Skeletal muscle cell (primary cell): Measurements from ENCODE around the gene TNFRSF4.
"Not testable (repeated sequence)": the region's sequence is repeated elsewhere in the genome, so short reads cannot be mapped to it uniquely, and the experiment has no call there.

Experiments used
- DNase-seq: peaks from one replicate; pipeline ENCODE4 v3.0.0-alpha.2; 2010; ENCODE audit warnings: low read depth
- H3K4me3 ChIP-seq: 2 replicates; pipeline ENCODE4 v1.5.1; 2011; ENCODE audit warnings: low read depth, mild to moderate bottlenecking, control low read depth, low read length, moderate library complexity

TNFRSF4 gene

DNA sequence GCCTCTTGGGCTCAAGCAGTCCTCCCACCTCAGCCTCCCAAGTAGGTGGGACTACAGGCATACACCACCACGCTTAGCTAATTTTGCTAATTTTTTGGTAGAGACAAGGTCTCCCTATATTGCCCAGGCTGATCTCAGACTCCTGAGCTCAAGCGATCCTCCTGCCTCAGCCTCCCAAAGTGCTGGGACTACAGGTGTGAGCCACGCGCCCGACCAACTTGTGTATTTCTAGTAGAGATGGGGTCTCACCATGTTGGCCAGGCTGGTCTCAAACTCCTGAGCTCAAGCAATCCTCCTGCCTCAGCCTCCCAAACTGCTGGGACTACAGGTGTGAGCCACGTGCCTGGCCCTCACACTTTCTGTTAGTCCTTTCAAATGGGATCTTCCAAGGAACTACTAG, 18.2 kb downstream of the TNFRSF4 start:
- H3K4me3 ChIP-seq, DNase-seq: not testable (repeated sequence)

GRCh38 chr1:1194723-1195122, 19.2 kb downstream of the TNFRSF4 start:
- no peak overlapping the region for H3K4me3 ChIP-seq
- no peak for DNase-seq

DNA sequence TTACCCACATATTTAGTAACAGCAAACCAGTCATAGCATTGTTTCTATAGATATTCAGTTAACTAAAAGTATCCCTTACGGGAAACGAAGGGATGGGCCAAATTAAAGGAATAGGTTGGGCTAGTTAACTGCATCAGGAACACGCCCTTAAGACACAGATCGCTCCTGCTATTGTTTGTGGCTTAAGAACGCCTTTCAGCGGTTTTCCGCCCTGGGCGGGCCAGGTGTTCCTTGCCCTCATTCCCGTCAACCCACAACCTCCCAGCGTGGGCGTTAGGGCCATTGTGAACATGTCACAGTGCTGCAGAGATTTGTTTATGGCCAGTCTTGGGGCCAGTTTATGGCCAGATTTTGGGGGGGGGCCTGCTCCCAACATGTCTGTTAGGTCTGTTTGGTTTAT, 22.2 kb downstream of the TNFRSF4 start:
- DNase-seq = no peak
- no peak overlapping the region for H3K4me3 ChIP-seq

DNA sequence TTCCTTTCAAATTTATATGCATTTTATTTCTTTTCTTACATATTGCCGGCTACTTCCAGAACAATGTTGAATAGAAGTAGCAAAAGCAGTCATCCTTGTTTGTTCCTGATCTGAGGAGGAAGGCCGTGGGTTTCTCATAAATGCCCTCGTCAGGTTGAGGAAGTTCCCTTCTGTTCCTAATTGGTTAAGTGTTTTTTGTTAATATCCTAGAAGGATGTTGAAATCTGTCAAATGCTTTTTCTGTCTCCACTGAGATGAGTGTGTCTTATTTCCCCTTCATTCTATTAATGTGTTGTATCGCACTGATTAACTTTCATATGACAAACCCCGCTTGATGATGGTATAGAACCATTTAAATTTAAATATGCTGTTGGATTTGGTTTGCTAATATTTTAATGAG, 24.8 kb downstream of the TNFRSF4 start:
- no peak for DNase-seq
- no peak overlapping the region for H3K4me3 ChIP-seq

- no peak overlapping the region for H3K4me3 ChIP-seq
- DNase-seq = no peak
Measured at GRCh38 chr1:1187938-1188337, 26.0 kb downstream of the TNFRSF4 start.

DNA sequence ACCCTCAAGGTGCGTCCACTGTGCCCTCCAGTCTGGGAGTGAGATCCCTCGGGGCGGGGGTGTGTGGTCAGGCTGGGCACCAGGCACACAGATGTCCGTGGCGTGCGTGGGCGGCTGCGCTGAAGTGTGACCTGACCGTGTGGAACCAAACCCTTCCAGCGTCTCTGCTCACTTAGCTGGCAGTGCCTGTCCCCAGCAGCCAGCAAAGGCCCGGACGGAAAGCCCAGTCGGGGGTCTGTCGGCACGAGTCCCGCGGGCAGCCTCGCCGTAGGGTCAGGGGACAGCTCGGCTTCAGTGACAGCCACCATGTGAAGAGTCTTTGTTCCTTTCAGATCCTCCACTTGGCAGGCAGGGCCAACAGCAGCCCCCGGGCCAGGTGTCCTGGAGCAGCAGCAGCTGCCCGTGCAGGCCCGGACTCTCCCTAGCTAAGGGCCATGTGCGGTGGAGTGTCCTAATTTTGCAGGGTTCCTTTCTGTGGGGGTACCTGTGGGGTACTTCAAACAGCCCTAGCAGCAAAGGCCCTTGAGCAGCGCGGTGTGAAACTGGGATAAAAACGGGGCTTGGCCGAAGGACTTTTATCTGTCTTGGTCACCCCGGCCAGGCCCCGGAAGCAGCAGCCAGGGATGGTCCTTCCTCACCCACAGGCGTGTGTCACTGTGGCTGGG, 28.7 kb downstream of the TNFRSF4 start:
- DNase-seq = no peak

DNA sequence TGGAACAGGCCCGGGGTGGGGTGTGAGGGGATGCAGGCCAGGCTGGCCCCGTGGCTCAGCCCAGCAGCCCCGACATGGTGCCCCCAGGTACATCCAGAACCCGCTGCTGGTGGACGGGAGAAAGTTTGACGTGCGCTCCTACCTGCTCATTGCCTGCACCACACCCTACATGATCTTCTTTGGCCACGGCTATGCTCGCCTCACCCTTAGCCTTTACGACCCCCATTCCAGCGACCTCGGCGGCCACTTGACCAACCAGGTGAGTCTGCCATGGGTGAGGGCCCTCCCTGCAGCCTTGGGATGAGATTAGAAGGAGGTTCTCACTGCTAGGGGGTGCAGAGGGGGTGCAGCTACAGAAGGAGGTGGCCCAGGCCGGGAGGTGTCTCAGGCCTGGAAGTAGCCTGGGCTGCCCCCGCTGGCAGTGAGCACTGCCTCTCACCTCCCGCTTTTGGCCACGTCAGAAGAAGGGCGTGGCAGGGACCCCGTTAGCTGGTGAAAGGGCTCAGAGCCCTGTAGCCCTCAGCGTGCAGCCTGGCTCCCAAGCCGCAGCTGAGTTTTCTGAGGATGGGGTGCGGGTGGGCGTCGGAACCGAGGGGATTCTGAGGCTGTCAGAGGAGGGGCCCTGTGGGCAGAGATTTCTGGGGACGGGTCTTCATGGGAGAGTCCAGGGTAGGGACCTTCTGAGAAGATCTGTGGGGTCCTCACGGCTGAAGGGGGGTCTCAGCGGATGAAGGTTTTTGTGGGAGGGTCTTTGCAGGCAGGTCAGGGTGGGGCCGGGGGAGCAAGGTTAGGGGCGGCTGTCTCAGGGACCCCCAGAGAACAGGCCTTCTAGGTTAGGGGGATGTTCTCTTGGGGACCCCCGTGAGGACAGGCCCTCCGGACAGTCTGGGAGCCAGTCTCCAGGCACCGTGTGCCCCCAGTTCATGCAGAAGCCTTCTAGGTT, 29.8 kb downstream of the TNFRSF4 start:
- DNase-seq = no peak
- no peak overlapping the region for H3K4me3 ChIP-seq

More for the DNA sequence above, 28.7 kb downstream of the TNFRSF4 start:
- no peak overlapping the region for H3K4me3 ChIP-seq

- DNase-seq = no peak
- no peak overlapping the region for H3K4me3 ChIP-seq
Measured at GRCh38 chr1:1183221-1183747, 30.7 kb downstream of the TNFRSF4 start.

GRCh38 chr1:1182491-1183220, 31.3 kb downstream of the TNFRSF4 start:
- DNase-seq = no peak
- no peak overlapping the region for H3K4me3 ChIP-seq

DNA sequence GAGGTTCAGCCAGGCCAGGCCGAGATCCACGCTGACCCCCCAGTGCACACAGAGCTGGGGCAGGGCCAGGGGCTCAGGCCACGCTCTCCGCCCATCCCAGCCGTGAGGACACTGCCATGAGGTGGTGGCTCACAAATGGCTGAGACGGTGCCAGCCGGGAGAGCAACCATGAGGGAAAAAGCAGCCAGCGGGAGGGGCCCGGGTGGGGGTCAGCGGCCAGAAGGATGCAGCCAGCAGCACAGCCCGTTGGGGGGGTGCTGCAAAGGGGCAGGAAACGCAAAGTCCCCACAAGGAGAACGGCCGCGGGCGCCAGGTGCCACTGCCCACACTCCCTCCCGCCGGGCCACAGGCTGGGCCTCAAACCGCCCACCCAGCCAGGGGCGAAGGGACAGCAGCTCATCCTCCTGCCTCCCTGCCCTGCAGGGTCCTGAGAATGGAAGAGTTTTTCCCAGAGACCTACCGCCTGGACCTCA, 32.0 kb downstream of the TNFRSF4 start:
- H3K4me3 ChIP-seq = no peak overlapping the region
- no peak for DNase-seq

GRCh38 chr1:1181129-1181937, 32.6 kb downstream of the TNFRSF4 start:
- no peak for DNase-seq
- H3K4me3 ChIP-seq = no peak overlapping the region

DNA sequence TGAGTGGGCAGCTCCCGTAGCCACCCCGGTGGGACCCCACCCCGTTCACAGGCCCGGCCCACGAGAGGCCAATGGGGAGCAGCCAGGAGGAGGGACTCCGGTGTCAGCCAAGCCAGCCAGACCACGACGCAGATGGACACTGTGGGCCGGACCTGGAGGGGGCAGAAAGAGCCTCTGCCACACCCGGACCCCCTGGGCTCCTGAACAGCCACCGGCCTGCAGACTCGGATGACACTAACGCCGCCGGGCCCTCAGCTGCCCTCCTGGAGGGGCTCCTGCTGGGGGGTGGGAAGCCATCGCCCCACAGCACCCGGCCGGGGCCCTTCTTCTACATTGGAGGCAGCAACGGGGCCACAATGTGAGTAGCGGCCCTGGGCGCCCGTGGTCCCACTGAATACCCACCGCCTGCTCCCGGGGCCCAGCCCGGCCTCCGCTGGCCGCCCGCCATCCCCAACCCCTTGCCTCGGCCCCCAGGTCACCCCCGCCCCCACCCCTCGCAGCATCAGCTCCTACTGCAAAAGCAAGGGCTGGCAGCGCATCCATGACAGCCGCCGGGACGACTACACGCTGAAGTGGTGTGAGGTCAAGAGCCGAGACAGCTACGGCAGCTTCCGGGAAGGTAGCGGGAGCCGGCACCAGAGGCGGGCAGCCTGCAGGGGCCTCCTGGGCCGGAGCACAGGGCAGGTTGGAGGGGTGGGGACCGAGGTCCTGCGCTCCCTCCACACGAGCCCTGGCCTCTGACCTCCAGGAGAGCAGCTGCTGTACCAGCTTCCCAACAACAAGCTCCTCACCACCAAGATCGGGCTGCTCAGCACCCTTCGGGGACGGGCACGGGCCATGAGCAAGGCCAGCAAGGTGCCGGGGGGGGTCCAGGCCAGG, 33.7 kb downstream of the TNFRSF4 start:
- no peak overlapping the region for H3K4me3 ChIP-seq
- no peak for DNase-seq

DNA sequence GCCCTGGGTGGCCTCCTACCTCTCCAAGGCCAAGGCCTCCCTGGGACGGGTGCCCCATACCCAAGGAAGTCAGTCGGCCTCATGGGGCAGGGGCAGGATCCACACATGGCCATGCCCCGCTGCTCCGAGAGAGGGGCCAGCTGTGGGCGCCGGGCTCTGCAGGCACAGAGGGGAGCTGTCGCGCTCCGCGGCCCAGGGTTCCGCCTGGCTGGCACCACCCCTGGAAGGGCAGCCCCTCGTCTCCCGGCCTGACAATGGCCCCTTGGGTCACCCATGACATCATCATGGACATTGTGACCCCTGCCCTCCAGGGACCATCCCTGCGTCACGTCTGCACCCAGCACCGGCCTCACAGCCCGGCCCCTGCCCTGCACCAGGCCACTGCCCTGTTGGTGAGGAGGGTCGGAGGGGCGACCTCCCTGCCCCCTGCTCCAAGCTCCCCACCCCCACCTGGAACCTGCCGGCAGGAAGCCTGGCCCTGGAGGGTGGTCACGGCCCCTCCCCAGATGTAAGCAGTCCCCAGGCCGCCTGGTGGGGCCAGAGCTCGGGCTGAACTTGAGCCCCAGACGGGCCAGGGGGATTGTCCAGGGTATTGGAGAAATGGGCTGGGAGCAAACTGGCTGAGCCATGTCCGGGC, 34.5 kb downstream of the TNFRSF4 start:
- DNase-seq = no peak
- H3K4me3 ChIP-seq = no peak overlapping the region

DNA sequence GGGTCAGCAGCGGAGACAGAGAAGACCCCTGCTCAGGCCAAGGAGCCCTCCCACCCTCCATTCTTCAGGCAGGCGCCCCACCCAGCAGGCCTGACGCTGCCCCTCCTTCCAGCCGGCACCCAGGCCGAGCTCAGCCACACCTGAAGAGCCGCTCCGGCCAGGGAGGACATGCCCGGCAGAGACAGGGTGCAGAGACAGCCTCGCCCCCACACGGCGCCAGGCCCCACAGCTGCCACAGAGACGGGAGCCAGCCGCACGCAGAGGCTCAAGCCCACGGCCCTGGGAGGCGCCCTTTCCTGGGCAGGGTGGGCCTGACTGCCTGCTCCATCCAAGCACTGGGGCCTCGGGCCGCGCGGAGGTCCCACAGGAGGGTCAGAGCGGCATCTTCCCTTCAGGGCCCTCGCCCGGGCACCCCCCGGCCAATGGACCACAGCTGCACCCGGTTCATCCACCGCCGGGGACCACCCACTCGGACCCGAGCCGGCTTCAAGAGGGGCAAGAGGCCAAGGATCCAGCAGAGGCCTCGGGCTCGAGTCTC, 35.1 kb downstream of the TNFRSF4 start:
- no peak overlapping the region for H3K4me3 ChIP-seq
- no peak for DNase-seq

GRCh38 chr1:1177452-1178206, 36.3 kb downstream of the TNFRSF4 start:
- no peak overlapping the region for H3K4me3 ChIP-seq
- DNase-seq = no peak

DNA sequence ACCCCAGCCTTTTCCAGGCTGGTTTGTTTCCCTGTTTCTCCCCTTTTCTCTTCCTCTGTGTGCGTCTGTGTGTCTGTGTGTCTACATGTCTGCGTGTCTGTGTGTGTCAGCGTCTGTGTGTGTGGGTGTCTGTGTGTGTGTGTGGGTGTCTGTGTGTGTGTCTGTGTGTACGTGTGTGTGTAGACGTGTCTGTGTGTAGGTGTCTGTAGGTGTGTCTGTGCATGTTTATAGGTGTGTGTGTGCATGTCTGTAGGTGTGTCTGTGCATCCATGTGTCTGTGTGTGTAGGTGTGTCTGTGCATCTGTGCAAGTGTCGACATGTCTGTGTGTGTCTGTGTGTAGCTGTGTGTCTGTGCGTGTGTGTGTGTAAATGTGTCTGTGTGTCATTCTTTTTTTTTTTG, 37.0 kb downstream of the TNFRSF4 start:
- DNase-seq = no peak
- no peak overlapping the region for H3K4me3 ChIP-seq
